ENCODE results near the gene P4HA1.
"Not testable (repeated sequence)": the region's sequence is repeated elsewhere in the genome, so short reads cannot be mapped to it uniquely, and the experiment has no call there.

The P4HA1 gene

DNA sequence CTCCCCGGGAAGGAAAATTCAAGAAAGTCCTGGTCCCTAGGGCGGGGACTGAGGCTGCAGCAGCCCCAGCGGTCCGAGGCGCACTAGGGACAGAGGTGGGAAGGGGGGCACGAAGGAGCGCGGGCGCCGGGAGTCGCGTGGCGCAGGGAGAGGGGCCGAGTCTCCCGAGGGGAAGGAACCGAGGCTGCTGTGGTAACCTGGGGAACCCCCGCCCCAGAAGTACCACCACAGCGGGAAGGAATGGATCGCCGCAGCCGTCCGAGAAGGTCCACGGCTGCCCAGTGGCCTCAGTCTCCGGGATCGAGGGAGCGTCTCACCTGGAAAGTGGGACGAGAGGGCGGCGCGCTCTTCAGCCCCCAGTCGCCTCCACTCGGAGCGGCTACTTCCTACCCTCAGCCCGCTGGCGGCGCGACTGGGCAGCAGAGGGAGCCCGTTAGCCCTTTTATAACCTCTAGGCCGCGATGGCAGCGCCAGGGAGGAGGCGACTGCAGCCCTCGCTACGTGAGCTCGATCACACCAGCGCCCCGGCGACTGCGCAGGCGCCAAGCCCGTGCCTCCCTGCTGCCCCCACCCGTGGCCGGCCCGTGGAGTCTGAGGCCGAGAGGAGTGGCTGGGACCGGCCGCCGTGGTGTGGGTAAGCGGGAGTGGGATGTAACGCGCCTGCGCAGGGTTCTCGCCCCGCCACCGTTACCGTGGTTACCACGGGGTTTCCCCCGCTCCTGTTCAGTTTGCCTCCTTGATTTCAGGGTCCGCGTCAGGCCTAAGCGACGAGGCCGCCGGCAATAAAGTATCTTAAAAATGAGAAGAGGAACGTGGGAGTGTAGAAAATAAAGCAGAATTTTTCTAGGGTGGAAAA, at the start of gene P4HA1:
Gene P4HA1 (minus strand): TSS at position 418 of the 856 bp plus-strand sequence. CDS start 21,983 bp downstream, outside the sequence.
- FAIRE-seq: no peak

DNA sequence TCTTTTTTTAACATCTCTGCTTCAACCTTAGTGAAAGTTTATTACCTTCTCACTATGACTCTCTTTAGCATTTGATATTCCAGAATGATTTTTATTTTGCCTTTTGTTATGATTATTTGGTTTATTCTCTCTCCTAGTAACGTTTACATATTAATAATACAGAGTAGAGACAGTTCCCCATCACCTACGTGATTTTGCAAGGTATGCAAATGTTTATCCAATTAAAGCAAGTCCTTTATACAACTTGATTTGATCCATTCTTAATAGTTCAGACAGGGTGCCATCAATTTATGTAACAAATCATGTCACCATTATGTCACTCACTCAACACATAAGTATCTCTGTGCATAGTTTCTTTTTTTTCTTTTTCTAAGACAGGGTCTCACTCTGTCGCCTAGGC, 44.9 kb upstream of the P4HA1 start:
- FAIRE-seq: no peak

DNA sequence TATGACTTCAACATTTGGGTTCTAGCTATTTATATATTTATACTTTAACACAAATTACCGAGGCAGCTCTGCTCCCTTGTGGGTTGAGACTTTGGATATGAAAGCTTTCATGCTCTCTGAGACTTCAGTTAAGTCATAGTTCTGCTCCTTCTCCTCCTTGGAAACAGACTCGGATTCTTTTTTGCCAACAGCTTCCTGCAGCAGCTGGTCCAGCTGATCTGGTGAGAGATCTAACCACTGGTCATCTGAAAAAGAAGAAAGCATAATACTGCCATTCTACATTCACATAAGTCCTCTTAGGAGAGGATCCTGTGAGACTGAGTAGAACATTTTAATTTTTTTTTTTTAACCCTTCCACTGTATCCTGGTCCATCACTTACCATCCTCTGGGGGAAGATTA, 42.6 kb upstream of the P4HA1 start:
- FAIRE-seq: no peak

DNA sequence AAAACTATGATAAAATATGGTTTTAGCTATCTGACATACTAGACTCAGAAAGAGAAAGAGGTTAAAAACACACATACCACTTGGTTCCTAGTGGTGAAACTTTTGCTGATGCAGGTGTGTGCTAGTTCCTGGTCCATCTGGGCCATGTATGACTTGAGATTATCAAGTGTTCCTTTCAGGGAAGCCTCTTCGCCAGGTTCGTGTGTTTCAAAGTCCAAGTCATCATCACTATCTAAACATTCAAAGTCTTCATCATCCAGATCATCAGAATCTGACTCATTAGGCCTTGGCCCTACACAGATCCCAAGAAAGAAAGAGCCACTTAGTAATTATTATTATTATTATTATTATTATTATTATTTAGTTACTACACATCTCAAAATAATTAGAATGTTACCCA, 40.0 kb upstream of the P4HA1 start:
- no peak for FAIRE-seq

DNA sequence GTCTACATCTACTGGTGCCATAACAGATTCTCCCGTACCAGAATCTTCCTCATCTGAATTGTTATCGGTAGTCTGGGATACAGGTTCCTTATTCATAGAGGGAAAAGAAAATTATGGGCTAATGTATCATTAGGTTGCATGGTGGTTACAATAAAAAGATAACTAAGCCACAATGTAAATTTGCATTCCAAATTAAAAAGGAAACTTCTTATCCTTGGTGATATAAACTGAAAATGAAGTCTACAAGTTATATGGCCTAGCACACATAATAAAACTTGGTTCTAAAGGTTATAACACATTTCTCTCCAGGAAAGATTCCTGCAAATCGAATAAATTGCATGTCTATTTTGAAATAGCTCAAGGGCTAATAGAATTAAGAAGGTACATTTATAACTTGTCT, 38.1 kb upstream of the P4HA1 start:
- no peak for FAIRE-seq

DNA sequence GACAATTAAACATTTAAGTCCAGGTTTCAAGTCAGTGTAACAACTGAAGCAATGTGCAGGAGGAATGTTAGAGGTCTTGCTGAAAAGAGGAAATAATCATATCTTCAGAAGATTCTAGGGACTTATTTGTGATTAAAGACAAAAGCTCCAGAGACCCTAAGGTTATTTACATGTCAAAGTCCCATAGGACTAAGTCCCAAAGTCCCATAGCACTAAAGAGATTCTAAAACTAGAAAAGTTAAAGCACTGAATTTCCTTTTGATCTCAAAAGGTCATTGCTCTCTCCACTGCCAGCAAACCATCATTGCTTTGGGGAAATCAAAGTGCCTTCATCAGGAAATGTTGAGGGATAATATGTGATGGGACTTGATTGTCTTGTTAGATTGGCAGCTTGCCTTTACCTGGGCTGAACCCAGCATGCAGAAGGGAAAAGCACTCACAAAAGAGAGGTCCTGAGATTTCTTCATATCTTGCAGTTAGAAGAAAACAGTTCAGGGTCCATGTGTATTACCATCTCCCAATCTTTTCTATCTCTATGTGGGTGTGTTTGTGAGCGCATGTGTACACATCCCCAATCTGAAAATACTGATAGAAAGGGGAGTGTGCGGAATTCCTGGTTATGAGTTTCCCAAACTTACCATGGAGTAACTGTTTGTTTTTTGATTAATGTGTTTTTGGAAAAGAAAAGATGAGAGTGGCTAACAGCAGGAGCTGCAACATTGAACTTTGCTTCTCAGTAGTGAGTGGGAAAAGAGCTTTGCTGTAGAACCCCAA, 35.4 kb upstream of the P4HA1 start:
- no peak for FAIRE-seq

DNA sequence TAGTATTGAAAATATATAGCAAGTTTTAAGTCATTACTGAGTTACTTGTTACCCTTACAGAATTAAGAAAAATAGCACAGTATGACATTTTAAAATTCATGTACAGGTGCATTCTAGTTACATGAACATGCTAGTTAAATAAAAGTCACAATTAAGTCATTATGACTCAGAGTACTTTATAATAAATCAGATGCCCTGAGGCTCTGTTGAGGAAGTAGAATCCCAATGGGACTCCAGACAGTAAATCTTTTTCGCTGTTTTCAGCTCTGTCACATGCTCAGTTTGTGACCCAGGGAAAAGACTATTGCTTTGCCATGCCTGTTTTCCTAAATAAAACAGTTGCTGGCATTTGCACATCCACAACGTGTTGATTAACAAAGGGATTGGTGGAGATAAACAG, 34.6 kb upstream of the P4HA1 start:
- FAIRE-seq: no peak

DNA sequence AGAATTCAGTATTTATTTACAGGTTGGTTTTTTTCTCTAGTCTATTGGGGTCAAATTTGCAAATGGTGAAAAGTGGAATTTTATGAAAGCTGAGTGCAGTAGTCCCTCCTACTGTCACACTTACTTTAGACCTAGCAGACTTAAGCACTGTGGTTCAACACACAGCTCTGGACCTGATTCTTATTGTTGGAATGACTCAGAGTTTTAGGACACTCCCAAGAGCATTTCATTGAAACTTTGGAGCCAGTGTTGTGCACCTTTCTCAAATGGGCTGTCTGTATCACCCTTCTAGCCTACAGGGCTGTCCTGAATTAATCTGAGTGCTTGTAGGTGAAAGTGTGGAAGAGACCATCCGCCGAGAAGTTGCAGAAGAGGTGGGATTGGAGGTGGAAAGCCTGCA, 29.7 kb upstream of the P4HA1 start:
- FAIRE-seq: no peak

DNA sequence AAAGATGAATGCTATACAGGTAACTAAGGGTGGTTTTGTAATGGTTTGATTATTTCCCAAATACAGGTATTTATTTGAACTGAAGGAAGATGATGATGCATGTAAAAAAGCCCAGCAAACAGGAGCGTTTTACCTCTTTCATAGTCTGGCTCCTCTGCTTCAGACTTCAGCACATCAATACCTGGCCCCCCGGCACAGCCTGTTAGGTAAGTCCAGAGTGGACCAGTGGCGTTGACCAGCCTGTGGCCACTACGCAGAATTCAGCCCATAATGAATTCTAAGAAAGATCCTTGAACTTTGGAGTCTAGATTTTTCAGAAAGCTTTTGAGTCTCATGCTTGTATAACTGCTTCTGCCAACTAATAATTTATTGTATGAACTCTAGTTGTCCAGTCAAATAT, 23.3 kb upstream of the P4HA1 start:
- no peak for FAIRE-seq

DNA sequence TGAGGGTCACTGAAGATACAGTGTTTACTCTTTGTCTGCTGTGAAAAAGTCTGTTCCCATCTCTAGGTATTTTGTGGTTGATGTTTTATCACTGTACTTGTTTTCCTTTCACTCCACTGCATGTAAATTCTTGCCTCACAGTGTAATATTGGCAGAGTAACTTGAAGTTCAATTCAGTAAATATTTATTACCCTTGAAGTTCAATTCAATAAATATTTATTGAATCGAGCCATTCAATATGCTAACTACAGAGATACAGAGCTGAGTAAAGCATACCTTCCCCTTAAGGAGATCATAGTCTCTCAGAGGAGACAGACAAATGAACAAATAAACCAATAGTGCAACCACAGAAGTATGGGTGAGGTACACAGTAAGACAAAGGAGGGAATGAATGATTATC, 22.8 kb upstream of the P4HA1 start:
- FAIRE-seq: no peak

DNA sequence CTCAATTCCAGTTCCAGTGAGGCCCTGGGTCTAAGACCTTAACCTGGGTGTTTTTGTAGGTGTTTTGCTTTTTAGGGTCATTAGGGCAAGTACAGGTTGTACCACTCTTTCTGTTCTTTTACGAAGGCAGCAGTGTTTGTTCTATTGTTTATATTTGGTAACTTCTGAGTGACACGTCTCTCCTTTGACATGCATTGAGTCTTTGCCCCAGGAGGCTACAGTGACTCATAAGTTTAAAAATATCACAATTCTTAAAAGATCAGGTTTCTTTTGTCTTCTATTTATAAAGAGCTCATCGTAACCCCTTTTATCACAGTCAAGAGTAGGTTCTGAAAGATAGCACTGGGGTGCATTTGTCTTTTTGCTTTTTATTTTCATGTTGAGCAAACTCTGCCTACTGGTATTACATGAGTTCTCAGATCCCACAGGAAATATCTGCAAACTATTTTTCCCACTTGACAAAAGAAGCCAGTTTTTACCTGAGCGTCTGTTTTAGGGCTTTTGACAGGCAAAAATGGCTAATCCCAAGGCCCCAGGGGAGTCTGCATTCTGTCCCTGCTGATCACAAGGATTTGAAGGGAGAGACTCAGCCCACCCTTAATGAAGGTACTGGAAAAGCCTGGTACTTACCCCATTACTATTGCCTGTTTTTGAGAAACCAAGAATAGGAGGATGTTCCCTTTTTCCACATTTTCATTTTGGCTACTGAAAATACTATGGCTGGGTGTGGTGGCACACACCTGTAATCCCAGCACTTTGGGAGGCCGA, 21.5 kb upstream of the P4HA1 start:
- no peak for FAIRE-seq

DNA sequence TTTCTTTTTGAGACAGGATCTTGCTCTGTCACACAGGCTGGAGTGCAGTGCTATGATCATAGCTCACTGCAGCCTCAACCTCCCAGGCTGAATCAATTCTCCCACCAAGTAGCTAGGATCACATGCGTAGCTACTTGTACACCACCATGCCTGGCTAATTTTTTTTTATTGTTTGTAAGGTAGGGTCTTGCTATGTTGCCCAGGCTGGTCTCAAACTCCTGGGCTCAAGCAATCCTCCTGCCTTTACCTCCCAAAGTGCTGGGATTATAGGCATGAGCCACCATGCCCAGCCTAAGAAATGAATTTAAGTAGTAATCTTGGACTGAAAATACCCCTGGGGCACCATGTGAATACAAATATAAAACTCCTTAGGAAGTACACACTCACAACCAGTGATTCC, 19.4 kb upstream of the P4HA1 start:
- FAIRE-seq: no peak

DNA sequence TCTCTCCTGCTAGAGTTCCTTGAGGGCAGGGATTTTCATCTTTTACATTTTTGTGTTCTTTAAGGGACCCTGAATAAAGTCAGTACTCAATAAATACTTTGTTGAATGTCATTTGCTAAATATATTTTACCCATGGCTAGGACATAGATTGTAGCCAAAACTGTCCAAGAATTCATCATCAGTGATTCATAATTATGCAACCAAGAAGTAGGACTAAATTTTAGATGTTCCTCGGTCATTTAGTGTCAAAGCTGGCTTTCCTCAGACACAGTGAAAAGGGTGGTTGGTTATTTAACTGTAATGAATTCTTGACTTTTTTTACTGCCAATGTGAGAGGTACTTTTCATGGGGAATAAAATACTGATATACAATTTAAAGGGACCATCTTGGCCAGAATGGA, 16.9 kb upstream of the P4HA1 start:
- no peak for FAIRE-seq

DNA sequence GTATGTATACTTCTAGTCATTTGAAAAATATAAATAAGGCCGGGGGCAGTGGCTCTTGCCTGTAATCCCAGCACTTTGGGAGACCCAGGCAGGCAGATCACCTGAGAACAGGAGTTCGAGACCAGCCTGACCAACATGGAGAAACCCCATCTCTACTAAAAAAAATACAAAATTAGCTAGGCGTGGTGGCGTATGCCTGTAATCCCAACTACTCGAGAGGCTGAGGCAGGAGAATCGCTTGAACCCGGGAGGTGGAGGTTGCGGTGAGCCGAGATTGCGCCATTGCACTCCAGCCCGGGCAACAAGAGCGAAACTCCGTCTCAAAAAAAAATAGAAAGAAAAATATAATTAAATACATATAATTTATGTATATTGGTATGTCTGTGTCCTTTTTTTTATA, 15.4 kb upstream of the P4HA1 start:
- FAIRE-seq: not testable (repeated sequence)

DNA sequence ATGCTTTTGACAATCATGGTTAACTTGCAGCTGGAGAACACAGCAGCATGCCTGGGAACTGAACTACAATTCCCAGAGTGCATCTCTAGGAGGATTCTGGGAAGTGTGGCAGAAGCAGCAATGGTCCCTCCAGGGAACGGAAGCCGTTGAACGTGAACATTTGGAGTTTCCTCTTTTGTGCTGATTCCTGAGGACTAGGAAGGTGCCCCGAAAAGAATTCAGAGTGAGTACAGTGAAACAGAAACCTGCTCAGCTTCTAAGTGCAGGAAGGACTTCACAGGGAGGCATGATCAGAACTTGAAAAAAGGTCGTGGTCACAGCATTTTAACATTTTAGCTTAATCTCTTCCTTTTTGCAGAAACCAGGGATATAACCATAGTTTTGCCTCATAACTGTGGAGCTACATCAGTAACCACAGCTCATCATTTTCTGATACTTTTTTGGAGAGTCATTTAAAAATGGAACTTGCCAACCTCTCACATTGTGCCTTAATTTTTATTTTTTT, 13.7 kb upstream of the P4HA1 start, which contains the start of gene NUDT13:
Gene NUDT13 (plus strand): TSS at position 111 of the 505 bp plus-strand sequence. CDS start 3,911 bp downstream, outside the sequence.
- FAIRE-seq: peak; percentile 82

DNA sequence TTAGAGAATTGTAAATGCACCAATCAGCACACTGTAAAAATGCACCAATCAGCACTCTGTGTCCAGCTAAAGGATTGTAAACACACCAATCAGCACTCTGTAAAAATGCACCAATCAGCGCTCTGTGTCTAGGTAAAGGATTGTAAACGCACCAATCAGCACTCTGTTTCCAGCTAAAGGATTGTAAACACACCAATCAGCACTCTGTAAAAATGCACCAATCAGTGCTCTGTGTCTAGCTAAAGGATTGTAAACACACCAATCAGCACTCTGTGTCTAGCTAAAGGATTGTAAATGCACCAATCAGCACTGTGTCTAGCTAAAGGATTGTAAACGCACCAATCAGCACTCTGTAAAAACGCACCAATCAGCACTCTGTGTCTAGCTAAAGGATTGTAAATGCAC, 12.6 kb upstream of the P4HA1 start:
- not testable (repeated sequence) for FAIRE-seq

DNA sequence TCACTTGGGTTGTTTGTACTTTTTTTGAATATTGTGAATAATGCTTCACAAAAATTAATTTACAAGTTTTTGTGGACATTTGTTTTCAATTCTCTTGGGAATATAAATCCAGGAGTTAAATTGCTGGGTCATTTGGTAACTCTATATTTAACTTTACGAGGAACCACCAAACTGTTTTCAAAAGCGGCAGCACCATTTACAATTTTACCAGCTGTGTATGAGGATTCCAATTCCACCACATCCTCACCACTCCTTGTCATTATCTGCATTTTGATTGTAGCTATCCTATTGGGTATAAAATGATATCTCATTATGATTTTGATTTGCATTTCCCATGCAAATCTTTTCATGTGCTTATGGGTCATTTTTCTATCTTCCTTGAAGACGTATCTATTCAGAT, 9.6 kb upstream of the P4HA1 start:
- no peak for FAIRE-seq

DNA sequence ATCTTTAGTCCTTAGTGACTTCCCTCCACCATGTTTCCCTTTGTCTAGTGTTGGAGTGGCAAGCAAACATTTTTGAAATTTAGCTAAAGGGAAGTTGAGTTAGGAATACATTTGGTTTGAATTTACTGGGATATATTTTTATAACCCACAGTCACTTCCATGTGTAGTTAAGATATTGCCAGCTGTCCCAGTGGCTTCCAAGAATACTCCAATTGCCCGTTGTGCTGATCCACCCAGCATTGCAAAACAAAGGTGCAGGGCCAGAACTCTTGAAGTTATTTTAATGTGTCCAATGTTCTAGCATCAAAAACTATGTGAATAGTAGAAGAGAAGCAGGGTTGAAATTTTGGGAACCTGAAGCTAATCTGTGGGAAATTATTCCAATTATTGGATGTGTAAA, 2.5 kb upstream of the P4HA1 start:
- no peak for FAIRE-seq

DNA sequence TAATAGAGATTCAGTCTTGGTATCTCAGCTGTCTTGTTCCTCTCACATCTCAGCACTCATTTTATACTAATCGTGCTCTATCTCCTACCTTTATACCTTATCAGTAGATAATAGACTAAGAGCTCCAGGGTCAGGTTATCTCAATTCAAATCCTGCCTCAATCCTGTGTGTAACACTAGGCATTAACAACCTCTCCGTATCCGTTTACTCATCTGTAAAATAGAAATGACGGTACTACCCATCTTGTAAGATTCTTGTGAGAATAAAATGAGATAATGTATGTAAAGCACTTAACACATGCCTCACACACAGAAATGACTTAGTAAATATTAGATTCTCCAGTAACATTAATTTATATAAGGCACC, 622 bp upstream of the P4HA1 start:
- peak; percentile 74 for FAIRE-seq

DNA sequence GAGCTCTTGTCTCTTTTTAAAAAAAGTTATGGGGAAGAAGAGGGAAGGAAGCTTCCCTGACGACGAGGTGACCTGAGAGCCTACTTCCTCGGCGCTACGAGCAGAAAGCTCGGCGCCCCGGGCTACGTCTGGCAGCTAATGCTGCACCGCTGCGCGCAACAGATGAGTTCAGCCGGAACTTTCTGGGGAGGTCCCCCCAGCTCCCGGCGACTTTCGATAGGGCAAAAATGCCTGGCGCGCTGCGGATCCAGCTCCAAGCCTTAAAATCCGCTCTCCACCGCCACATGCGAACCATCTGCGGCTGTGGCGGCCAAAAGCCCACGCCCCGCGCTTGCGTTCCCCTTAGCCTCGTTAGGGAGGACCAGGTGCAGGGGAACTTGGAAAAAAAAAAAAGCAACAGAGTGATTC, 621 bp downstream of the P4HA1 start:
- FAIRE-seq: no peak

DNA sequence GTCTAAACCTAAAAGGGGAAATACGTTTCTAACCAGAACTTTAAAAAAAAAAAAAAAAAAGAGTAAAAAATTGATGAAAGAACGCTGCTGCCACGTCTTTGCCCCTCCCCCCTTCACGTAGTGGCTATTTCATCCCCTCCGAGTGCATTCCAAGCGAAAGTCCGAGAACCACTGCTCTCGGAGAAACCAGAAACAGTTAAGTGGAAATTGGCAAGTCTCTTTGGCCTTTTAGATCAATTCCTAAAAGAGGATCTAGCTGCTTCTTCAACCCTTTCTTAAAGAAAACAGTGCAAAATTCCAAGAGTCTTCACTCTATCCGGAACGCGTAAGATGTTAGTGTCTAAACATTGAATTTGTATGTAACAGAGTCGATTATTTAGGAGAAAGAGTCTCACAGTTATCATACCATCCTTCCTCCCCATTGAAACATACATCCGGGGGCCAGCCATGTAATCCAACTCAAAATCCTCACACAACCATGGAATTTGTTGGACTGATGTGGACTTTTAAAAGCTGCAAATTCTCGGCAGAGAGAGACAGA, 1.1 kb downstream of the P4HA1 start:
- FAIRE-seq: no peak

DNA sequence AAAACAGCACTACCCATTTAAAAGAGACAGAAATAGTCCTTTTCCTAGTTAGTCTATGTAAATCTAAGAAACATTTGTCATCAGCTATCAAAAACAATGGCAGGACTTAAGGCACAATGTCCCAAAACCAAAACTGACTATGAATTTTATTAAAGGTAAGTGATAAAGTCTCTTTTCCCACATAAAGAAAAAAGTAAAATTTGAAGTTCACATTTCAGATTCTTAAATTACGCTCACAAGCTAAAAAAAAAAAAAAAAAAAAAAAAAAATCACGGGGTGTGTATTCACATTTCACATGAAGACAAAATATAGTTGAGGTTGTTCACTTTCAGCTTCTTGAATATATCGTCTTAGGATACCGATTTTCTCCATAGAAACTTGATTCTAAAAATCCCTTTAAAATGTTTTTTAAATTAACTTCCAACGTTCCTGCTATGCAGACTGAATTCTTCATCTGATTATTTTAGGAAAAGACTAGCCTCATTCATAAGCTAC, 1.6 kb downstream of the P4HA1 start:
- no peak for FAIRE-seq

All from islet of Langerhans (tissue), 1 donor.